HG03460 (cell line): Measurements from ENCODE around the gene PLXNB2.
"Not testable (repeated sequence)": the region's sequence is repeated elsewhere in the genome, so short reads cannot be mapped to it uniquely, and the experiment has no call there.

Source experiments
- ATAC-seq: cut with Tn5 transposase; IDR thresholded peaks from one replicate; pipeline ENCODE4 v1.9.1; 2021; ENCODE audit not compliant: unreplicated experiment

PLXNB2 gene

GRCh38 chr22:50281384-50281760 lies 26.1 kb downstream of the PLXNB2 start:
- no peak for ATAC-seq

- ATAC-seq, result no peak
Observed at GRCh38 chr22:50280708-50281383, 26.6 kb downstream of the PLXNB2 start.

GRCh38 chr22:50280022-50280707 lies 27.3 kb downstream of the PLXNB2 start:
- no peak for ATAC-seq

DNA sequence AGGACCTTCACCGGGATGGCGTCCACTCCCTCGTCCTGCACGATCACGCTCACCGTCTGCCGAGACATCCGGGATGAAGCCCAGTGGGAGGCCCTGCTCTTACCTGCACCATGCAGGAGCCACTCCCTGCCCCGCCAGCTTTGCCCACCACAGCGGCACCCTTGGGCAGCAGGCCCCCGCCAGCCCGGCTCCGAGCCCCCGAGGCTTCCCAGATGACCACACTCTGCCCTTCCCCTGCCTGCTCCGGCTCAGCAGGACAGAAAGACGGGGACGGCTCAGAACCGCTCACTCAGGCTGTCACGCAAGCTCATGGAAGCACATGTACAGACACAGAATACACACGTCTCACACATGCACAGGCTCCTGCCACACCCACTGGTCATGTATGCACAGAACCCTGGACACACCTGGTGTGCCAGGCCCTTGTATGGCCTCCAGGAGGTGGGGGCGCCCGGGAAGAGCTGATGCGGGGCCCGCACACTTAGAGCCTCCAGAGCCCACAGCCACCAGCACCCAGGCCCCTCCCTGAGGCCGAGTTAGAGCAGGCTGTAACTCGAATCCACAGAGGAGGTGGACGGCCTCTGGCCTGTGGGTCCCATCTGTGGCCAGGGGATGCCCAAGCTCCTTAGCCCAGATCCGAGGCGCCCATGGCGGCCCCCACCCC lies 28.4 kb downstream of the PLXNB2 start:
- no peak for ATAC-seq

DNA sequence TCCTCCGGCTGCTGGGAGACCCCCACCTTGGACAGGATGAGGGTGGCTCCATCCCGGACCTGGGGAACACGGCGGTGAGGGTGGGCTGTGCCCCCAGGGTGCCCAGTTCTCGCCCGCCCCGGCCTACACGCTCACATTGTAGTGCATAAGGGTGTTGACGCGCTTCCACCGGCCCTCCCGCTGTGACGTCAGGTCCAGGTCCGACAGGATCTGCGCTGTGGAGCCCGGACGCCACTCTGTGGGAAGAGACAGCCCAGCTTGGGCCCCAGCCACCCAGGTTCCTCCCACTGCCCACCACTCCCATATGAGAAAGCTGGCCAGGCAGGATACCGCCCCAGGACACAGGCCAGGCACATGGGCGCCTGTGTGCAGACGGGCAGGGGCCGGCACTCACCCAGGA lies 29.0 kb downstream of the PLXNB2 start:
- no peak for ATAC-seq

GRCh38 chr22:50277761-50278160 lies 29.7 kb downstream of the PLXNB2 start:
- no peak for ATAC-seq

- no peak for ATAC-seq
Observed at GRCh38 chr22:50276143-50276542, 31.3 kb downstream of the PLXNB2 start.

GRCh38 chr22:50275181-50276055 lies 32.0 kb downstream of the PLXNB2 start:
- no peak for ATAC-seq

DNA sequence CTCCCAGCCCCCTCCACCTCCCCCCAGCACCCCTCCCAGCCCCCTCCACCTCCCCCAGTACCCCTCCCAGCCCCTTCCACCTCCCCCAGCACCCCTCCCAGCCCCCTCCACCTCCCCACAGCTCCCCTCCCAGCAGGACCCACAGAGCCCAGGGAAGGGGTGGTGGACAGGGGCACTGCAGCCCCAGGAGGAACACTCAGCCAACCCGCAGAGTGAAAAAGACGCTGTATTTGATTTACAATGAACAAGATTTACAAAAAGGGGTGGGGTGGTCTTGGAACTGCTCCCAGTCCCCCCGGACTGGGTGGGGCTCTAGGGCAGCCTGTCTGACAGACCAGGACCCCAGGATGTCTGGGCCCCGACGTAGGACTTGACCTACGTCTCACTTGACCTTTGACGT lies 32.7 kb downstream of the PLXNB2 start:
- no peak for ATAC-seq

- no peak for ATAC-seq
Observed at GRCh38 chr22:50274311-50274710, 33.1 kb downstream of the PLXNB2 start.

DNA sequence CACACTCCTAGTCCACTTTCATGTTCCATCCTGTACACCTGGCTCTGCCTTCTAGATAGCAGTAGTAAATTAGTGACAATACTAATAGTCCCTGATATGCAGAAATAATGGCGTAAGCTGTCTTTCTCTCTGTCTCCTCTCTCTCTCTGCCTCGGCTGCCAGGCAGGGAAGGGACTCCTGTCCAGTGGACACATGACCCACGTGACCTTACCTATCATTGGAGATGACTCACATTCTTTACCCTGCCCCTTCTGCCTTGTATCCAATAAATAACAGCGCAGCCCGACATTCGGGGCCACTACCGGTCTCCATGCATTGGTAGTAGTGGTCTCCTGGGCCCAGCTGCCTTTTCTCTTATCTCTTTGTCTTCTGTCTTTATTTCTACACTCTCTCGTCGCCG lies 33.7 kb downstream of the PLXNB2 start:
- not testable (repeated sequence) for ATAC-seq

DNA sequence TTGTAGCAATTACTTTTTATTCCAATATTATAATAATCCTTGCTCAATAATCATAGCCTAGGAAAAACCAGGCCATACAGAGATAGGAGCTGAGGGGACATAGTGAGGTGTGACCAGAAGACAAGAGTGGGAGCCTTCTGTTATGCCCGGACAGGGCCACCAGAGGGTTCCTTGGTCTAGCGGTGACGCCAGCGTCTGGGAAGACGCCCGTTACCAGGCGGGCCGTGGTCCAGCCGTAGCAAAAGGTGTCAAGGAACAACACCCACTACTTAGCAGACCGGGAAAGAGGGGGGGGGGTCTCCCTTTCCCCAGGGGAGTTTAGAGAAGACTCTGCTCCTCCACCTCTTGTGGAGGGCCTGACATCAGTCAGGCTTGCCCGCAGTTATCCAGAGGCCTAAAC lies 34.1 kb downstream of the PLXNB2 start:
- not testable (repeated sequence) for ATAC-seq

DNA sequence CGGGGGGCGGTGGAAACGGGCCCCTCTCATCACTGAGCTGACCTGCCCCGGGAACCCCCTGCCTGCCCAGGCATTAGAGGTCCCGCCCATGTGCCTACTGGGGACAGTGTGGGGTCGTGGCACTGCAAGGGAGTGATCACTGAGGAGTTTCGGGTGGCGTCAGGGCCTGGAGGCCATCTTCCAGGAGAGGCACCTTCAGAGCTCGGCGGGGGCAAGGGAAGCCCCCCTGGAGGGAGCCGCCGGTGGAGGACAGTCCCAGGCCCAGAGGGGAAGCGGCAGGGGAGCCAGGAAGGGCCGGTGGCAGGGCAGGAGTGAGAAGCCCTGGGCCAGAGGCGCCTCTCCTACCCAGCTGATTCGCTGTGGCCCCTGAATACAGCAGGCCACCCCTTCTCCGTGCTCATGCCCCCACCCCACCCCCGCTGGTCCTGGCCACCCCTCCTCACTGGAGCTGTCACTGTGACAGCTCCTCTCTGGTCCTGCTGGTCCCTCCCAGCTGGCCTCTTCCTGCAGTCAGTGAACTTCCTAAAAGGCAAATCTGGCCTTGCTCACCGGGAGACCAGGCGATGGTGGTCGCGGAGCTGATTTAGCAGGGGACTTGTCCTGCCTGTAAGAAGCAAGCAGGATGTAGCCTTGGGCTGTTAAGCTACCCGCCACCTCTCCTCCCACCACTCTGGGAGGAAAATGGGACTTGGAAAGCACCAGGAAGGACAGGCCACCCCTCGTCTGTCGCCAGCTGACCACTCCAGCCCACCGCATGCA lies 35.2 kb downstream of the PLXNB2 start:
- no peak for ATAC-seq

GRCh38 chr22:50271519-50271970 lies 35.9 kb downstream of the PLXNB2 start:
- no peak for ATAC-seq

DNA sequence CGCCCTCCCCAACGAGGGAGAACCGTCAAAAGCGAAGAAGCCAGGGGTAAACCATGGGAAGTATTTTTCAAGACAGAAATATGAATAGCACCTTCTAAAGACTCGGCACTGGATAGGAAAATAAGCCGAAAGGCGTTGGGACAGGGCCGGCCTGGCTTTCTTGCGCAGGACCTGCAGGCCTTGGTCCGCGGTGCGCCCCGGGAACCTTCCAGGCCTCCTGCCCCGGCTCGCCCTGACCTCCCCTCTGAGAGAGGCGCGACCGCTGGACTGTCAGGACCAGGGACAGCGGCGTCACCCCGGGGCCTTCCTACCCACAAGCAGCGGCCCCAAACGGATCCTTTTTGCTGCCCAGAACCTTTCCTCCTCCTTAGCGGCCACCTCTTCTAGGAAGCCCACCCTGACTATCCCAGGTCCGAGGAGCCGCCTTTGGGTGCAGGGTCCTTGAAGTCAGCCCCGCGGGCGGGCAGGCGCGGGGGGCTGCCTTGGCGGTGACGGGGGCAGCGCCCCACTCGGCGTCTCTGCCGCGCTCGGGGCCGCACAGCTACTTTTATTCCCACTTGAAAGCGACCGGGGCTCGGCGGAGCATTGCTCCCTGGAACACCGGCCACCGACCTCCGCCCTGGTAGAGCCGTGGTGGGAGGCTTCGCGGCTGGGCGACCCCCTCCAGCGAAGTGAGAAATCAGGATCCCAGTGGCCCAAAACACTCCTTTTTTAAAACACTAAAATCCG lies 36.6 kb downstream of the PLXNB2 start:
- no peak for ATAC-seq

- ATAC-seq, result no peak
Observed at GRCh38 chr22:50269970-50270665, 37.3 kb downstream of the PLXNB2 start, which contains the start of gene MAPK11. Gene MAPK11 (minus strand): TSS chr22:50270380. CDS start chr22:50270292, 88 bp downstream.

DNA sequence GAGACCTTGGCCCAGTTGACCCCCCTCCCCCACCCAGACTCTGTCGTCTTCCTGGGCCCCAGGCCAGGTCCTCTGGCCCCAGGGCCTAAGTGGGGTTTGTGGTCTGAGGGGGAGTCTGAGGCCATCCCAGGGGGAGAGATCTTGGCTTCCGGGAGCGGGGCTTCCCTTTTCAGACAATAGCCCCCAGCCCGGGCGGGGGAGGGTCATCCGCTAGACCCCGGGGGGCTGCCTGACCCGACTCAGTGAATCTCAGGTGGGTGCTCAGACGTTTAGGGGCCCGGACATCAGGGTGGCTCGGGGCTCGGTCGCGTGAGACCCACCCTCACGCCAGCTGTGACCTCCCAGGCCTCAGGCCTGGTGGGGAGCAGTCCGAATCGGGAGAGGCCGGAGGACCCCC lies 37.9 kb downstream of the PLXNB2 start:
- ATAC-seq, result no peak

DNA sequence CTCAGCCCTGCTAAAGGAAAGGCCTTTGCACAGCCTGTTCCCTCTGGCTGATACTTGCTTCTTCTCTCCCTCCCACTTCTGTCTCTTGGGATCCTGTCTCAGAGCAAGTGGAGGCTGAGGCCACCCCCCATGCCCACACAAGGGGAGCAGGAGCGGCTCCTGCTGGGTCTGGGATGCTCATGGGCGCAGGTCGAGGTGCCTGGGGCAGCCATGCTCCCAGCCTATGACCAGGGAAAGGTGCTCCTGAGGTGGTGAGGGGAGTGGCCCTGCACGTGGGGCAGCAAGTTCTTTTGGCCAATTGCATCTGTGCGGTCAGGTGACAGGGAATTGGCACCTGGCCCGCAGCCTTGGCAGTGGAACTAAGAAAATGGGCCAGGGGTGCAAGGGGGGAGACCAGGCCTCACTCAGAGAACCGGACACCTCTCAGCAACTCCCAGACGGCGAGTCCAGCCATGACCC lies 38.8 kb downstream of the PLXNB2 start:
- no peak for ATAC-seq
